Activated CD4-positive, alpha-beta T cell treated with anti-CD3 and anti-CD28 coated beads for 4 hours (primary cell): ENCODE measurements around the gene FOXD2.
"Not testable (repeated sequence)": the region's sequence is repeated elsewhere in the genome, so short reads cannot be mapped to it uniquely, and the experiment has no call there.

Source experiments
- DNase-seq, 2 donors: peaks; one replicate each; pipeline ENCODE4 v3.0.0-alpha.2; 2020

Gene FOXD2

DNA sequence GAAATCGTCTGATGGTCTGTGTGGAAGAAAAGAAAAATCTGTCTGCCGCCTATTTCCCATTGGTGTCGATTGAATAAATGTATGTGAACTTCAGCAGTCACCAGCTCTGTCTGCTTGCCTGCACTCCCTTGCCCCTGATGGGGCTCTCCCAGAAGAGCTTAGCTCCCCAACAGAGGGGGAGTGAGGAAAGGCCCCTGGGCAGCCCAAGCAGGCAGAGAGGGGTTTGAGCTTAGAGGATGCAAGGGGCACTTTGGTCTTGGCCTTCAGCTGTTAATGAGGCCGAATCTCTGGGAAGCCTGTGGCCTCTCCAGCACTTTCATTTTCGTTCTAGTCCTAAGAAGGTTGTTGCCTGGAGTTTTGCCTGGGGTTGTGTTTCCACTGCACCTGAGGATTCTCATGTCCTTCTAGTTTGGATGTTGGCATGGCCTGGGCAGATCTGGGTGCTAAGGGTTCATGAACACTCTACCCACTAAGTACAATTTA, 2.8 kb downstream of the FOXD2 start:
- no peak for DNase-seq

DNA sequence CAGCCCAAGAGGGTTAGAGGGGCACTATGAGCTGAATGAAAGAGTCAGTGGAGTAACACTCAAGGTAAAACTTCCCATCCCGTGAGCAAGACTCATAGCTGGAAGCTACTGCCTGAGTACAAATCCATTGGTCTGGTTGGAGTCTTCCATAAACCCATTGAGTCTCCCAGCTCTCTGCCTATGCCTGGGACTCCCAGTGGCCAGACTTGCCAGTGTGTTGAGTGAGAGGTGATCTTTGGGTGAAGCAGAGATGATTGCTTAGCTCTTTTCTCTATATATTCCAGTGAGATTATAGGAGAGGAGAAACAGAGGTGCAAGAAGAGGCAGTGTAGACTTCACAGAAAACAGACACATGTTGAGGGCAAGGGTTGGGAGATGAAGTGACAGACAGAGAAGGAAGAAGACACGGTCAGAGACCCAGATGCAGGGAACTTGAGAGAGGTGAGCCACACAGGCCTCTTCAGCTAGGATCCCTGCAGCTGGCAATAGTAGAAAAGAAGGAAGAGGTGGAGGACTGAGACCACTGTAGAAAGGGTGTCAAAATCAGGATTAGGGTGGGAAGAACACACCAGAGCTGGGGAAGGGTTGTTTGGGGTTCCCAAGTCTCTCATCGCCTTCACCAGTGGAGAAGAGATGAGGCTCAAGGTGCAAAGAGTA, 3.7 kb downstream of the FOXD2 start:
- DNase-seq, result no peak

DNA sequence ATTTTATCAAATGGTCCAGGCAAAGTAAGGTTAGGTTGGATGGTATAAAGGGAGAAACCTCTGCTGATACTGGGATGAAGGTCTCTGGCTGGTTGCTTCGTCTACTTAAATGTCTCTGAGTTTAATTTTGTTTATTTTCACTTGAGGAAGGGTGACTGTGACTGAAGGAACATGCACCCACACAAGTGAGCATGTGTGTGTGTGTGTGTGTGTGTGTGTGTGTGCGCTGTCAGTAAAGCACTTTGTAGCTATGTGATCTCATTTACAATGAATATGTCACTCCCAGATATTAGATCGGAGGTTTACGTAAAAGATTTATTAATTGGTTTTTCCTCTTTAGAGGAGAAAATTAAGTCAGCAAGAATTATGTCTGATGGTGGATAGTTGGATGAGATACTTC, 4.4 kb downstream of the FOXD2 start:
- DNase-seq, result no peak

DNA sequence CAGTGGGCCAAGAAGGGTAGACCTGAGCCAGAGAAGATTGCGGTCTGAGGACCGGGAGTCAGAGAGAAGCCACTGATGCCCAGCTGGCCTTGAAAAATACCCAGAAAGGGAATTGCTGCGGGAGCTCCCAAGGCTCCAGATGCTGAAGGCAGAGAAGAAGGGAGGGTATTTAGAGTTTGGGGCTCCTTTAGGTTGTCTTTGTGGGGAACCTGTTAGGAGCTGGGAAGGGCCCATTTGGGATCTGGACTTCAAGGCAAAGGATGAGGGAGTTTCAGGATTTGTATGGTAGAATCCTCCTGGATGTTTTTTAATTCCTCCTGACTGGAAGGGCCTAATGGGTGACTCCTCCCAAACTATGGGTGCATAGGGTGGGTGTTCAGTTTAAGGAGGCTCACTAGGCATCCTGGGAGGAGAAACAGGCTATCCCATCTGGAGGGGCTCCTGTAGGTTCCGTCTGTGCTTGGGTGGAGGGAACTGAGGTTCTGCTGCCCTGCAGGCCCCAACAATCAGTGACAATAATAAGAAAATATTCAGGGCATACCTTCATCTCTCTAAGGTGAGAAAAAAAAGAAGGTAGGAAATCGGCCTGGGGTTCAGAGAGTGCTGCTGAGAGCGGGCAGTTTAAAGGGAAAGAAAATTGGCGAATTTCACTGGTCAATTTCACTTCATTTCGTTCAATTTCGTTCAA, 5.1 kb downstream of the FOXD2 start:
- DNase-seq, result no peak

DNA sequence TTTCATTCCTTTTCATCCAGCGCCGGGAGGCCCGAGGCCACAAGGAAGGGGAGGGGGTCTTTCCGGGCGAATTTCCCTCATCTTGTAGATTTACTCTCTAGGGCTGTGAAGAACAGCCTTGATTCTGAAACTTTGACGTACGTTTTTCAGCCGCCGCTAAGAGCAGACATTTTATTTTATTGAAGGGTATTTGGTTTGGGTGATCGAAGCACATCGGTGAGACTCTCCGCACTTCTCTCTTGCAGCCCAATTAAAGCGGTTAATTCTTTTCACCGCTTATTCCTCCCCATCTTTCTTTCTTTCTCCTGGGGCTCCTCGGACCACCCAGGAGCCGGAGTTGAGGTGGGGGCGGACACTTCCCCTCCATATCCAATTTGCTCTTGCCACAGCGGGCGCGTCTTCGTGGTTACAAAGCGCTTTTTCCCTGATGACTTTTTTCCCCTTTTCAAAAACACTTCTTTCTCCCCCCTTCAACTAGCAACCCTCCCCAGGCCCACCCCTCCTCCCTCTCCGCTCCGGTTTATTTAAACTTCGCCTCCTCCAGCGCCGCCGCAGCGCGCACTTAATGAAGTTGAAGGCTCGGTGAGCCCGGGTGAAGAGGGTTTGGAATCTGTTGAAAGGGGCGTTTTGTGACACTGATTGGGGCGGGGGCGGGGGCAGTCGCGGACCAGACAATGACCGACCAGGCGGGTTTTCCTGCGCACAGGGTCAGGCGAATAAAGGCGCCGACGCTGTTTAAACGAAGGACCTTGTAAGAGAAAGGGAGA, 5.9 kb downstream of the FOXD2 start:
- DNase-seq, result no peak

DNA sequence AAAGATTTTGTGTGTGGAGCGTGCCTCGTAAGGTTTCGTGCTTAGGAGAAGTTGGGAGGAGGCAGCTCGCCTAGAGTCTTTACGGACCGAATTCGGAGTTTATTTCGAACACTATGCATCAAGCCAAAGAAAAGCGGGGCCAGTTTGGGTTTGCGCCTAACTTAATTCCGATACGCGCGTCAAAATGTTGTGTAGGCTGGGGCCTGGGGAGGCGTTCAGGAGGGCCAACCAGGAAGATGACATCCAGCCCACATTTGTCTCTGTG, 6.4 kb downstream of the FOXD2 start:
- no peak for DNase-seq

DNA sequence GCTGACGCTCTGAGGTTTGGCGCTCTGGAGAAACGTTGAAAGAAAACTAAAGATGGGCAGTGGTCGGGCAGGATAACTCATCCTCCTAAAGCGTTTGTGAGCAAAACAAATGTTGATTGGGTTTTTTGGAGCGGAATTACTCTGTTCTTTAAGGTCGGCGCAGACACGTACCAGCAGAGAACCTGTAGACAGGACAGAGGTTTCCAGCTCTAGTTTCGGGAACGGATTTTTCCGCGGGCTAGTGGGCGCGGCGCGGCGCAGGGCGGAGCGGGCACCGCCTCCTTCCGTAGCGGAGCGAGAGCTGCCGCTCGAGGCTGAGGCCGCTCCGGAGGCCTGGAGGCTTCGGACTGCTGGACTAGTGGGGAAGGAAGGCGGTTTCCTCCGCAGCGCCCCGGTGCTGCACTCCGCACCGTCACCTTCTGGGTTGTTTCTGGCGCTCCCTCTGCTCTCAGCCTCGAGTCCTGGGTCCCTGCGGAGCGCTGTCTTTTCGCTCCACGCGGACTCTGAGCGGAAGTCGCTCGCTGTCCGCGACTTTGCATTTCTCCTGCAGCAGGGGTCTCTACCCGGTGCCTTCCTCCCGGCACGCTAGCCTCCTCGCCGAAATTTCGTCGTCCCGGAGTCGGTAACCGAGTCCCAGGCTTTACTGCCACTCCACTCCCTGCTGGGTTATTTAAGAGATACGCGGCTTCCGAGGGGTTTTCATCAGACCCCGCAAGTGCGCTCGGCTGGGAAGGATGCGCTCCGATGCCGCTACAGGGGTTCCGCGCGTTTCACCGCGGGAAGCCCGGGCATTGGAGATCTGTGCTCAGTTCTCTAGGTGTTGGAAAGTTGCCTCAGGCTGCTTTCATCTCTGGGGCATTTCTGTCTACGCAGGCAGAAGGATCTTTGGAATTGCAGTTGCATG, 7.0 kb downstream of the FOXD2 start:
- no peak for DNase-seq

DNA sequence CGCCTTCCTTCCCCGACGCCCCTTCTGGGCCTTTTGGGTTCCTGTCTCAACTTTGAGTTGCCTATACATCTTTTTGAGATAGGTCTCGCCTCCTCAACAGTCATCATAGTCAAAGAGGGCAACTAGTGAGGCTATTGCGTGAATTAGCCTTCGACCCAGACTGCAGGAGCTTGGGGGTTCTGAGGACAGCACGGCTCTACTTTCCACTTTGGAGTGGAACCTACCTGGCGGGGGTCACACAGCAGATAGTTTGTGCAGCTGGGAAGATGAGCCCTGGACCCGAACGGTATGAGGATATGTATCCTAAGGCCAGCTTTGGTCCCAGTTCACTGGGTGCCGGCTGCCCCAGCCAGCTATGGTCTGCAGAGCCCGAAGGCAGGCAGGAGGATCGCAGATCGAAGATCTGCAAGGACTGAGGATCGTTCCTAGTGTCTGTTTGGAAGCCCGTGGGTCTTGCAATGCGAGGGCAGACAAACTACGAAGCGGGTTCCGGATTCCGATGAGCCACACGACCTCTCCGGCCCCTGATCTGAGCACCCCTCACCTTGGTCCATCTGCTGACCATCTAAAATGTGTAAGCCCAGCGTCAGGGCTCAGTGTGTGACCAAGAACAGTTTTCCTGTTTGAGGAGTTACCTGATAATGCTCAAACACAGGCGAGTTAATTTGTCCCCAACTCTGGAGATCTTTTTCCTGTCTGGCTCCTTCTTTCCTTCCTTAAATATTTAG, 8.1 kb downstream of the FOXD2 start:
- no peak for DNase-seq

DNA sequence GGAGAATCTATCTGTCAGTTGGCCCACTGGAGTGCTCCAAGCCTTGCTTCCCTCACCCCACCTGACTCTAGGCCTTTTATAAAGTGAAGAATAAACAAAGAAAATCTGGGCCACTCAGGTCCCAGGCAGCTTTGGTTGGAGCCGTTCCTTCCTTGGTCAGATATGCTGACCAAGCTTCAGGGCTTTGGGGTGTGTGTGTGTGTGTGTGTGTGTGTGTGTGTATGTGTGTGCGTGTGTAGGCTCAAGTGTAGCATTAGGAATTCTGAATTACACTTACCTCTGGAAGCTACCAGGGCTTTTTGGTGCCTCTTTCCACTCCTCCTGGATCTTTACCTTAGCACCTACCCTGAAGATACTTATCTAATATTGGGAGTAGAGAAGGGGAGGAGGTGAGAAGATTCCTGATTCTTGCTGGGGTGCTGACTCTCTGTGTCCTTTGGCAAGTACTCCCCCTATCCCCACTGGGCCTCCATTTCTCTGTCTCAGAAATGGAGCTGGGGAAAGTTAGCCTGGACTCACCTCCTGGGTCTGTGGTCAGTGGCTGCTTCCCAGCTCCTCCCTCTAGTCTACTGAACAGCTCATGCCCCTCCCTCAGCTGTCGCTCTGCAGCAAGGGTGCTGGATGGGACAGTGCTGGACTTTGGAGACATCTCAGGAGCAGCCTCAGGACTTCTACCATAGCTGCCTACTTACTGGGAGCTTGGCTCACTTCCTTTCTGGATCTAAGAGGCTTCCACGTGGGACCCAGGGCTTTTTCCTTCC, 10.8 kb downstream of the FOXD2 start:
- no peak for DNase-seq

DNA sequence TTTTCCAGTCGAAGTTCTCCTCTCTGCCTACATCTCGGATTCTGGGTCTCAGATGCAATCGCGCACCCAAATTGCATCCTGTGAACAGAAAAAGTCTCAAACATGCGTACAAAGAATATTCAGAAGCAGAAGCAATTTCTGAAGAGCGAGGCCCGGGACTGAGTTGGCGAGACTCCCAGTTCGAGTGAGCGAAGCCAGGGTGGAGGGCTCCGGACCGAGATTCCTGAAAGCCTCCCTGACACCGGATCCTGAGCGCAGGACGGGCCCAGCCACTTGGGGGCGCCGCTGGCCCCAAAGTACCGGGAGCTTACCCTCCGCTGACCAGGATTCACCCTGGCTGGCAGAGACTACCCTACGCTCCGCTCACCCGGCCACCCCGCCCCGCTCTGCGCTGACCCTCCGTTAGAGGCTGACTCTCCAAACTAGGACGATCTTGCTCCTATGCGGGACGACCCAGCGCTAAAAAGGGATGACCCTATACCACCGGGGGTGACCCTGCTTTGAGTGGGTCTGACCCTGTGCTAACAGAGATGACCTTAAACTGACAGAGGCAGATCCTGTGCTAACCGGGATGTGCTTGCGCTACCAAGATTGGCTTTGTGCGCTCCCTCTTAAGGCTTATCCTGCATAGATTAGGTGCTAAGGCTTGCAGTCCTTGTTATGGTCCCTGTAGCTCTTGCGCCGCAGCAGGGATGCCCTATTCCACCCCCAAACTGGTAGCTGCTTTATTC, 12.1 kb downstream of the FOXD2 start:
- no peak for DNase-seq

DNA sequence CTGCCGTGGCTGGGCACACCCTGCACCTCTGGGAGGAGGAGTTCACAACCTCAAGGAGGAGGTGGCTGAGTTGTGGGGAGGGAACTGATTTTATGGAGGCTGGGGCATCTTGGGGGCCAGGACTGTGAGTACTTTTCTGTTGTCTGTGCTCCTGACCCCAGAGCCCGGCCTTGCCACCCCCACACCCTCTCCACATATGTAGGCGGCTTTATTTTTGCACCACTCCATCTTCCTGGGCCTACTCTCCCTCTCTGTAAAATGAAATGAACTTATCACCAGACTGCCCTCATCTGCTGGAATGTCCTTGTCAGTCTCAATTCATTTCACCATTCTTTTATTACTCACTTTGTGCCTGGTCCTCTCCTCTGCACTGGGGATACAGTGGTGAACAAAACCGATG, 12.8 kb downstream of the FOXD2 start:
- no peak for DNase-seq

DNA sequence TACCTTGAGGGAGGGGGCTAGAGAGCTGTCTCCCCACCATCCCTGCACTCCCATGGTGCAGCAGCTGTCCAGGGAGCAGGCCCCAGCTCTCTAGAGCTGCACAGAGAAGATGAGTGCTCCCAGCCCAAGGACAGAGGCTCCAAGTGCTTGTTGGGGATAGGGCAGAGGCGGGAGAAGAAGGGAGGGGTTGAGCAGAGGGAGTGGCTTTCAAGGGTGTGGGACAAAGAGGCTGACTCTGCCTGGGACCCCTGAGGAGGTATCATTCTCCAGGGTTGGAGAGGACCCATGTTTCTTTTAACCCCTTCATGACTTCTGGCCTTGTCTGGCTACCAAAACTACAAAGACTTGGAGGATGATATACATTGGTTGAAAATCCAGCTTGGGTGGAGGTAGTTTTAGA, 14.6 kb downstream of the FOXD2 start:
- no peak for DNase-seq

DNA sequence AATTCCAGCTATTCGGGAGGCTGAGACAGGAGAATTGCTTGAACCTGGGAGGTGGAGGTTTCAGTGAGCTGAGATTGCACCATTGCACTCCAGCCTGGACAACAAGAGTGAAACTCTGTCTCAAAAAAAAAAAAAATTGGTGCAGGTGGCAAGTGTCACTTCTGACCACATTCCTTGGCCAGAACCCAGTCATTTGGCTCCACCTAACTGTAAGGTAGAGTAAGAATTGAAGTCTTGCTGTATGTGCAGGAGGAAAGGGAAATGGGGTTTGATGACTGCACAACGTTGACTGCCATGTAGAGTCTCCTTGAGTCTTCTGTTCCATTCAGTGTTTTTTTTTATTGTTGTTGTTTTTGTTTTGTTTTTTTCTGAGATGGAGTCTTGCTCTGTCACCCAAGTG, 16.1 kb downstream of the FOXD2 start:
- DNase-seq, result not testable (repeated sequence)

DNA sequence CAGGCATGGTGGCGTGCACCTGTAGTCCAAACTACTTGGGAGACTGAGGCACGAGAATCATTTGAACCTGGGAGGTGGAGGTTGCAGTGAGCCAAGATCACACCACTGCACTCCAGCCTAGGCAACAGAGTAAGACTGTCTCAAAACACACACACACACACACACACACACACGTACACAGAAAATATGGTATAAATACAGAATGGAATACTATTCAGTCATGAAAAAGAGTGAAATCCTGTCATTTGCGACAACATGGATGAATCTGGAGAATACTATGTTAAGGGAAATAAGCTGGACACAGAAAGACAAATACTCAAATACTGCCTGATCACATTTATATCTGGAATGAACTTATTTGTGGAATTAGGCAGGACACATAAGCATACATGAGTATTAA, 18.4 kb downstream of the FOXD2 start:
- no peak for DNase-seq

DNA sequence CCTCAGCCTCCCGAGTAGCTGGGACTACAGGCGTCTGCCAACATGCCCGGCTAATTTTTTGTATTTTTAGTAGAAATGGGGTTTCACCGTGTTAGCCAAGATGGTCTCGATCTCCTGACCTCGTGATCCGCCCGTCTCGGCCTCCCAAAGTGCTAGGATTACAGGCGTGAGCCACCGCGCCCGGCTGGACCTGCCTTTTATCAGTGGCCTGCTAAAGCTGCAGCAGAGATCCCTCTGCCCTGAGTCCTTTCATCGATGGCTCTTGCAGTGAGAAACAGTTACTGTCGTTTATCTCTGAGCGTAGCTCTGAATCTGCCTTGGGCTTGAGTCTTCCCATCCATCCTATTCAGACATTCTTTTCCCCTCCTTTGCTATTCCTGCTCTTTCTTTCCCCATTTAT, 19.7 kb downstream of the FOXD2 start:
- DNase-seq, result not testable (repeated sequence)

DNA sequence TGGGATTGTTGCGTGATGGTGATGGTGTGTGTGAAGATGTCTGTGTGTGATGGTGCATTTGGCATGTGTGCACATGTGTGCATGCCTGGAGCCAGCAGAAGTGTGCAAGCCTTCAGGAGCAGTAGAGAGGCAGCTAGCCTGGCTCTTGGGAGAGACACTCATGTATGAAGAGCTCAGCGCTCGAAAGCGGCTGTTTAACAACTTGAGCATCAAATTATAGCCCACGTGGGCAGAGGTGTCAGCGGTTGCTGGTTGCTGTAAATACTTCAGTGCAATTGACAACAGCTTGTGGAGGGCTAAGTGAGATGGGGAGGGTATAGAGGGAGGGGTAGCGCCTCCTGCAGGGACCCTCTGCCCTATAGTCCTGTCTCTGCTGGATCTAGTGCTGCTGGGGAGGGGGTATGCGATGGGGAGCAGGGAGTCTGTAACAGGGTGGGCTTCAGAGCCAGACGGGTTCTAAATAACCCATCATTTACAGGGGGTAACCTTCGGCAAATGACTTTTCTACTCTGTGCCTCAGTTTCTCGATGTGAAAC, 21.5 kb downstream of the FOXD2 start:
- DNase-seq, result no peak

DNA sequence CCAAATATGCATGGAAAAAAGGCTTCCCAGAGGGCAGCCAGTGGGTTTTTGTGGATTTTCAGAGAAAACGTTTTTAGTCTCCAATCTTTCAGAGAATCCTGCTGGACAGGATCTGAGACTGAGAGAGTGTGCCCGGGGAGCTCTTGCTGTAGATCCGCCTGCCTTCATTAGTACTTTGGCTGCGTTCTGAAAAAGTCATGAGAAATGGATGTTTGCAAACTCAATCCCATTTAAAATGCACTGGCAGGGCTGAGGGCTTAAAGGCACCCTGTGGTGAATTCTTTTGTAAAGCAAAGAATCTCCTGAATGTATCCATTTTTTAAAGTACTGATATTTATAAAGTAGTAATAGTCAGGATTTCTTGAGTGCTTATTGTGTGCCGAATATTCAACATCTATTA, 22.2 kb downstream of the FOXD2 start:
- no peak for DNase-seq

DNA sequence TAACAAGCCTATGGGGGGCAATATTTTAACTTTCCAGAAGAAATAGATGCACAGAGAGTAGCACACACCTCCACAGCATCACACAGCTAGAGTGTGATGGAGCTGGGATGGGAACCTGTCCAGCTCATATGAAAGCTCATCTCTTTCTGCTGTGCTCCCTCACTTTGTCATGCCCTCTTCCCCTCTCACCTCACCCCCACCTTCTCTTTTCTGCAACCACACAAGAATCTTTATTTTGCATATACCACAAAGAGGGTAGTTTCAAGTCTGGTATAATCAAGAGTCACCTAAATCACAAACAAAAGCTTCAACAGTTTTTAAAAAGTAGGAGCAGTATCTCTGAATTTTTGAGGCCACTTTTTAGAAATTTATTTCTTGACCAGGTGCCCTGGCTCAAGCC, 22.6 kb downstream of the FOXD2 start:
- DNase-seq, result no peak

DNA sequence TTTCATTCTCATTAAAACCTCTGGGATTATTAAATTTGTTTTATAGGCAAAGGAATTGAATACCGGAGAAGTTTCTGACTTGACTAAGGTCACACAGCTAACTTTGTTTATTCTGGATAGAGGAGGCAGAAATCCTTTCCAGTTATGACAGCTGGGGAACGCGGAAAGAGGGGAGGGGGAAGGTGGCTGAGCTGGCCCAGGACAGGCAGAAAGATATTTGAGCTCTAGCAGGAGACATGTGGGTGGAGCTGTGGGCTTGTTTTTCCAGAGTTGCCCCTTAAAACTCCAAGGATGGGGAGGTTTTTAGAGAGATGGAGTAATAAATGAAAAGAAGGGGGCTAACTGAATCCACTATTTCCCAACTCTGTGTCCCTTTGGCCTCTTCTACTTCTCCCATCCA, 27.8 kb downstream of the FOXD2 start:
- no peak for DNase-seq

DNA sequence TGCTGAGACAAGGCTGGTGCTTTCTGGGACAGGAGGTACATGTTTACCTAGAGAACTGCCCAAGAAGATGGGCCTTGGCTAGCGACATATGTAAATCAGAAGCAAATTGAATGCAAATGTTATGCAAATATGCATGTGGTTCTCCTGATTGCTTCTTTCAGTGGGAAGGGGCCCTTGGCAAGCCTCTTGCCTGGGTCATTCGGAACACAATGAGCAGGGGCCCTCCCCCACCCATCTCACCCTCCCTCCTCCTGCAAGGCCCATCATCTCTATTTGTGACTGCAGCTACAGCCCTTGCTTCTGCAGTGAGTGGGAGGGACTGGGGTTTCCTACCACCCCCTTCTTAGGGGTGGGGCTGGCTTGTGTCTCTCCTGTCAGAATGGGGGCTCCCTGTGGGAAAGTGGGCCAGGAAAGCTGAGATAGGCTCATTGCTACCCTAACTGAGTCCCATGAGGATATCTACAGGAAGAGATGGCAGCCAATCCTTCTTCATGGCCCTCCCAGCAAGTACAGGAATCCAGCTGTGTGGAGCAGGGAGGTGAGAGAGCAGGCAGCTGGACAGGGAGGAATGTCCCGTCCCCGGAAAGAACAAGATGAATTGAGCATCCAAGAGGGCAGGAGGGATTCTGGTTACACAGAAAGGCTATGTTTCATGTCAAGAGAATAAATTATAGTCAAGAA, 31.0 kb downstream of the FOXD2 start:
- no peak for DNase-seq
